HL-60/S4 treated with phorbol 12-myristate 13-acetate at 8.2 ng/mL for 4 days and 3 days (cell line): ENCODE results near the gene TUBB4B.

Experiments
- in situ Hi-C: fragments of 300-500 bp; cut with MboI; formaldehyde crosslinking; loops from 2 replicates; pipeline ENCODE4 v1.15.0; 2022; ENCODE audit warnings: low sequenced_read_pairs

Gene TUBB4B

DNA sequence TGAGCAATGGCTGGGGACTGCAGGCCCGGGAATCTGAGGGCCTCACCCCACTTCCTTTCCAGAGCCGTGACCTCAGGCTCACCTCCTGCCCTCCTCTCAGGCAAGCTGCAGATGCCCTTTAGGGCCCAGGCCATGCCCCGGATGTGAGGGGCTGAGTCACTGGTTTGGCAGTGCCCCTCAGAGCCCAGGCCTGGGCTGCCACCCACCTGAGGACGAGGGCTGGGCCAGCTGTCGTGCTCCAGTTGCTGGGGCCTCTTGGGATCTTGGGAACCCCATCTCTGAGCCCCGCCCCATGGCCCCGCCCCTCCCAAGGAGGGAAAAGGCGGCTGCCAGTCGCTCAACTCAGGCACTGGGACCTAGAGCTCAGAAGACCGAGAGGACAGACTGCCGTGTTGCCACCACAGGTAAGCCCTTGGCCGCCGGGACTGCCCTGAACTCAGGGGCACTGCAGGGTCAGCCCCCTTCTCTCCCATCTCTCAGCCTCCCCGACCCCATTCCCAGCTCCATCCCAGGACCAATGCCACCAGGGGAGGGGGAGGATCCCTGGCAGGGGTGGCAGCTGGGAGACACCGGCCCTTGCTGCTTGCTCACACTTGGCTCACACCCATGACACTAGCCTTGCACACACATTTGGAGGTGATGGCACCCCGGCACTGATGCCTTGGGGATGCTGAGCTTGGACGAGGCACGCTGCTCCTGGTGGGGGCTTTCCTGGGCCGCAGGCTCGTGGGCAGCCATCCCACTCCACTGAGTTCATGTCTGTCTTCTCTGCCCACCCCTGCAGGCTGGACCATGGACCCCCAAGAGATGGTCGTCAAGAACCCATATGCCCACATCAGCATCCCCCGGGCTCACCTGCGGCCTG is 16.0 kb upstream of the TUBB4B start, which contains the start of gene CYSRT1:
Gene CYSRT1, plus strand, starts transcription at position 345 of the 865 bp plus-strand sequence. Its CDS starts 448 bp downstream, at position 793.
- in situ Hi-C loops, result loop anchor here (10.0 kb wide), 1 partner anchor 100 kb away; no protein-coding TSS in a partner anchor

DNA sequence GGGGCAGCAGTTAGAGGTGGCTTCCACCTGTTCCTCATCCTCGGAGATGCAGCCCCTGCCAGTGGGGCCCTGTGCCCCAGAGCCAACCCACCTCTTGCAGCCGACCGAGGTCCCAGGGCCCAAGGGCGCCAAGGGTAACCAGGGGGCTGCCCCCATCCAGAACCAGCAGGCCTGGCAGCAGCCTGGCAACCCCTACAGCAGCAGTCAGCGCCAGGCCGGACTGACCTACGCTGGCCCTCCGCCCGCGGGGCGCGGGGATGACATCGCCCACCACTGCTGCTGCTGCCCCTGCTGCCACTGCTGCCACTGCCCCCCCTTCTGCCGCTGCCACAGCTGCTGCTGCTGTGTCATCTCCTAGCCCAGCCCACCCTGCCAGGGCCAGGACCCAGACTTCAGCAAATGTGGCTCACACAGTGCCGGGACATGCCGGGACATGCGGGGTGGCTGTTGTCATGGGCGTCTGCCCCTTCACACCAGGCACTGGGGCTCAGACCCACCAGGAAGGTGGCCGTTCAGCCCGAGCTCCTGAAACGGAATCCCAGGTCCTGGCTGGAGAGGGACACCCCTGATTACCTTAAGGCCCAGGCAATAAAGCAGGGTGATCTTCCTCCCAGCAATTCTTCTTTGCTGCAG is 15.3 kb upstream of the TUBB4B start:
- in situ Hi-C loops, result loop anchor here (10.0 kb wide), 1 partner anchor 101 kb away; no protein-coding TSS in a partner anchor

DNA sequence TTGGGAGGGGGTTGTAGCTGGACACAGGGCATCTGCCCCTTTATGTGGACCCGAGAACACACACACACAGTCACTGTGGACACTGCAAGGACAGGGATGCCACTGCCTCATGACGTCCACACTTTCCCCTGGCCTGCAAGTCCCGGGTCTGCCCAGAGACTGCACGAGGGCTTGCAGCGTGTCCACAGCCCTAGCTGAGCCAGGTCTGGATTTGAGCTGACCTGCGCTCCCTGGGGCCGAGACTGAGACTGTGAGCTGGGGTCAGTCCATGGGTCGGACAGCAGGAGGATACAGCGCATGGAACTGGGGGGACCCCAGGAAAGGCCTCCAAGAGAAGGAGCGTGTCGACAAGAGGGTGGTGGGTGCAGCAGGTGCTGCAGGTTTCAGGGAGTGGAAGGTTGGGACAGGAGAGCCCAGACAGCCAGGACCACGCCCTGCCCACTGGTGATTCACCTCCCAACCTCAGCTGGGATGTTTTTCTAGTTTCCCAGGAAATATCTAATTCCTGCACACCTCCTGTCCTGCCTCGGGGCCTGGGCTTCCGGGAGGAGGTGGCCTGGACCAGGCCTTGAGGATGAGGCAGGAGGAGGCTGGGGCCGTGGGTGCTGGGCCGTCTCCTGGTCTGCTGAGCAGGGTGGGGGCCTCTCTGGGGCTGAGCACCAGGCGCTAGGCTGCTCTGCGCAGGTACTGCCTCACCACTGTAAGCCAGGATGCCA is 14.6 kb upstream of the TUBB4B start:
- in situ Hi-C loops, result loop anchor here (10.0 kb wide), 1 partner anchor 102 kb away; no protein-coding TSS in a partner anchor

DNA sequence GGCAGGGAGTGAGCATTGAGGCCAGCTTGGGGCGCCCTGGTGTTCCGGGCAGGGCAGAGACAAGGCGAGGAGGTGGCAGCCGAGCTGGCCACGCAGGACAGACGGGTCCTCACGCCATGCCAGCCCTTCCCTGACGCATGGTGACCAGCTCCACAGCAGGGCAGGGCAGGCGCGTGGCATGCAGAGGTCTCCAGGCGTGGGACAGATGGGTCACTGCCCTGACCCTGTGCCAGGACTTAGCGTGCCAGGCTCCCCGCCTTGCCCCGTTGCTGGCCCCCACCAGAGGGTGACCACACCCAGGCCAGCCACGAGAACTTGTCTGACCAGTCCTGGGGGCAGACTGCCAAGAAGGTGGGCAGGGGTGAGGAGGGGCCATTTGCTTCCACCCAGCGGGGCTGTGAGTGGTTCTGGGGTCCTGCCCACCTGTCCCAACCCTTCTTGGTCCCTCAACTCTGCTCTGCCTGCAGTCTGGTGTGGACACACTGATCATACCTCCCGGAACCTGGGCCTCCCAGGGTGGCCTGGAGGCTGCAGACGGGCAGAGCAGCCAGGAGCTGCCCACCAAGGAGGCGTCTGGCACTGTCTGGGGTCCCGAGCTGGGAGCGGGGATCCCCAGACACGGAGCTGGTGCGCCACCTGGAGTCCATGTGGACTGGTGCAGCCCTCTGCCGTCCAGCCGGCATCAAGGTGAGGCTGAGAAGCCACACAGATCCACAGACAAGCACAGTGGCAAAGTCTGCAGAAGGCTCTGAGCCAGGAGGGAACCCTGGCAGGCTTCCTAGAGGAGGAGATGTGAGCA is 13.8 kb upstream of the TUBB4B start, which contains the start of gene RNF224:
Gene RNF224, plus strand, starts transcription at position 449 of the 799 bp plus-strand sequence. CDS start 834 bp downstream, outside the sequence.
- in situ Hi-C loops, result loop anchor here (10.0 kb wide), 1 partner anchor 102 kb away; no protein-coding TSS in a partner anchor

DNA sequence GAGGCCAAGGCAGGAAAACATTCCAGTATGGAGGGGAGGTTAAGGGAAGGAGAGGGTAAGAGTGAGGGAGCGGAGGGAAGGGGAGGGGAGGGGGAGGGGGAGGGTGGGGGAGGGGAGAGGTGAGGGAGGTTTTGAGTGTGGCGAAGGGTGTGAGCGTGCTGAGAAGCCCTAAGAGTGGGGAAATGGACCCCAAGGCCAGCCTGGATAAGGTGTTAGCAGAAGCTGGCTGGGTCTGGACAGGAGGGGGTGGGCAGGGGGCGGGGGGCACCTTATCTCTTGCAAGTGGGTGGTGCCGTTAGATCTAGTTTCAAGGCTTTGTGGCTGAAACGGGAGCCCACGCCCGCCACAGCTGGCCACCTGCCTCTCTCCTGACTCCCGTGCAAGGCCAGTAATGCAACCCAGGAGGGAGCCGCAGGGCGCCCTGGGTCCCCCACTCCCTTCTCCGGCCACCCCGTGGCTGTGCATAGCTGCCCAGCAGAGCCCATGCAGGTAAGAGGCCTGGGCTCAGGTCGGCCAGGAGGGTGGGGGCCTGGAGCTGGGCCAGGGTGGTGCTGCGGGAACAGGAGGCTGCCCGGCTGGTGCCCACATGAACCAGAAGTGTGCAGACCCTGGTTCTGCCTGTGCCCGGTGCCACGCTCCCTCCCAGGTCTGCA is 13.1 kb upstream of the TUBB4B start:
- in situ Hi-C loops, result loop anchor here (10.0 kb wide), 1 partner anchor 103 kb away; no protein-coding TSS in a partner anchor

DNA sequence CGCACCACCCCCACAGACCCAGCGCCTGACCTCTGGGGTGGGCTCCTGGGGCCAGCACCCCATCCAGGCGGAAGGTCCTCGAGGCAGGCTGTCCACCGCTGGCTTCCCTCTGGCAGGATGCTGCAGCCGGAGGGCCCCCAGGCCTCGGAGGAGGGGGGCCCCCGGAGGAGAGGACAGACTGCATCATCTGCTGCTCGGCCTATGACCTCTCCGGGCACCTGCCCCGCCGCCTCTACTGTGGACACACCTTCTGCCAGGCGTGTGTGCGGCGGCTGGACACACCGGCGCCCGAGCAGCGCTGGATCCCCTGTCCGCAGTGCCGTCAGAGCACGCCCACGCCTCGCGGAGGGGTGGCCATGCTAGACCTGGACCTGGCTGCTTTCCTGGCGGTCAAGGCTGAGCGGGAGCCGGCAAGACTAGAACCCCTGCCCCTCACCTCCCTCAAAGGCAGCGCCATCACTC is 12.6 kb upstream of the TUBB4B start:
- in situ Hi-C loops, result loop anchor here (10.0 kb wide), 1 partner anchor 104 kb away; no protein-coding TSS in a partner anchor

DNA sequence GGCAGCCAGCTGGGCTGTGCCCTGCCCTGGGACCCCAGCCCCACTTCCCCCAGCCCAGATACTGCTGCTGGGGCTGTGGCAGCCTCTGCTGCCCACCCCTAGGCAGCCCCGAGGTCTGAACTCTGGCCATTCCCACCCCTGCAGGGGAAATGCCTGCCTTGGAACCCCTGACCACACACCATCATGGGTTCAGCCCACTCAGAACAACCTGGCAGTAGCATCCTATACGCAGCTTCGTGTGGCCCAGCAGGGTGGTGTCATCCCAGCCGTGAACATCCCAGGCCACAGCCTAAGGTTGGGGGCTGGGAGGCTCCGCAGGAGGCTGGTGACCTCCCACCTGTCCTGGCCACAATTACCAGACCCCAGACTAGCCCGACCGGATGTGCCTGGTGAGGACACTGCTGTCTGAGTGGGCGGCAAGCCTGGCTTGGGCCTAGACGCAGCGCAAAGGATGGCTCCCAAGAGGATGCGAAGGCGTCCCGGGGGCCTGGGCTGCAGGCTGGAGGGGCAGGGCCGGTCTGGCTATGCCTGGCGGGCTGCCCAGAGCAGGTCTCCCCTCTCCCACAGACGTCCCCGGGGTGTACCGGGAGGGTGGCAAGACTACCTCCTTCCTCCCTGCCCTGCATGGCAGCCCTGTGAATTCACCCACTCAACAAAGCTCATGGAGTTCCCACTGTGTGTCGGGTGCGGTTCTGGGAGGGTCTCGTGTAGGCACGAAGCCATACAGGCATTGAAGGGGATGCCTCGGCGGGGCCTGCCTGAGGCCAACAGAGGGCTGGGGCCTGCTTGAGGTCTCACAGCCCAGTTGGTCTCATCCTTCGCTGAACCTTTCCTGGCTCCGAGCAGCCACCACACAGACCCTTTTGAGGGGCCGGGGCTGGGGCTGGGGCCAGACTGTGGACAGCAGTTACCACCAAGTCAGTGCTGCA is 11.9 kb upstream of the TUBB4B start:
- in situ Hi-C loops, result loop anchor here (10.0 kb wide), 1 partner anchor 104 kb away; no protein-coding TSS in a partner anchor

DNA sequence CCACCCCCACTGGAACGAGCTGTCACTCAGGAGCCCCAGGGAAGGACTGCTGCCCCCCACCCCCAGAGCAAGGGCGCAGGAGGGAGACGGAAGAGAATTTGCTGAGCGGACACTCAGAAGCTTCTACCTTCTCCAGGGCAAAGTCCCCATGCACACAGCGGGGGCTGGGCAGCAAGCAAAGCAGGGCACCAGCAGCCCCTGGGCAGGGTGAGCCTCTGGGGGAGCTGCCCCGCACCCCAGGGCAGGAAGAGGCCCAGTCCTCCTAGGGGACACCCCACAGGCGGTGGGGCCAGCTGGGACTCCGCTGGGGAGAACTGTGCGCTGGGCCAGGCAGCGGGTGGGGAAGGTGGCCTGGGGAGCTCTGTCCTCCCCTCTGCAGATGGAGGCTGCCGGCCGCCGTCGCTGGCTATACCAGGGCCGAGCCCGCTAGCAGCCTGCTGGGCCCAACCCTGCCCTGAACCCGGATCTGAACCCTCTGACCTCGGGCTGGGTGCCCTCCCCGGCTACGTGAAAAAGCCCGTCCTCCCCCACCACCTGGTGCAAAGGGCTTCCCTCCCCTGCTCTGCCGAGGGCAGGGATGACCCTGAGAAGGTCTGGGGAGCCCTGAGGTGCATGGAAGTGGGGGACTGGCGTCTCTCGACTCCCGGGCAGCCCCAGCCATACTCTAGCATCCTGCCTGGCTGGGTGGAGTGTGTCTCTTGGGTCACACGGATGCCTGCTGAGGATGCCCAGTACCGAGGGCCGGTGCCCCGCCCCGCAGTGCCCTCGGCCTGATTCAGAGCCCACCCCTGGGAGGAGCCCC is 11.0 kb upstream of the TUBB4B start:
- in situ Hi-C loops, result loop anchor here (10.0 kb wide), 1 partner anchor 105 kb away; no protein-coding TSS in a partner anchor

DNA sequence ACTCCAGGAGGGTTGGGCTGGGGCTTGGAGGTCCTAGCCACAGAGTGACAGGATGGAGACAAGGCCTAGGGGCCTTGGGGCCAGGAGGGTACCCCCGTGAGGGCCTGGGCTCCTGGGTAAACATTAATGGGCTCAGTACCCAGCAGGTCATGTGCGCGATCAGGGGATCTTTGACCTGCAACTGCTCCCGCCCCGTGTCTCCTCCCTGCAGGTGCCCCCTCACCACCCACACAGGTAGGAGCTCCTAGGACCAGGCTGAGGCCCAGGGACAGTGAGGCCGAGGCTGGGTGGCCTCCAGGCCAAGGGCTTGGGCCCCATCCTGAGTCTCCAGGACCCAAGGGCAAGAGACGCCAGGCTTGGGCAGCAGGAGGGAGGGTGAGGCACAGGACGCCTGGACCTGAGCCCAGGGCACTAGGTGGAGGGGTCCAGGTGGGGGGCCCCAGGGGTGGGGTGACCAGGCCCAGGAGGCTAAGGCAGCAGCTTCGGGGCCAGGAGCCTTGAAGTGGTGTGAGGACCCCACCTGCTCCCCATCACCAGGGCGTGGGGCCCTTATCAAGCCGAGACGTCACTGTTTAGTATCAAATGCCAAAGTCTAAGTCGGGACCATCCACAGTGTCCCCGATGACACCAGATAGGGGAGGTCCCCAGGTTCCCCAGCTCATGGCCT is 10.2 kb upstream of the TUBB4B start, which contains the start of gene SLC34A3:
Gene SLC34A3, plus strand, starts transcription at position 197 of the 667 bp plus-strand sequence. CDS start 802 bp downstream, outside the sequence.
- in situ Hi-C loops, result no loop called here

DNA sequence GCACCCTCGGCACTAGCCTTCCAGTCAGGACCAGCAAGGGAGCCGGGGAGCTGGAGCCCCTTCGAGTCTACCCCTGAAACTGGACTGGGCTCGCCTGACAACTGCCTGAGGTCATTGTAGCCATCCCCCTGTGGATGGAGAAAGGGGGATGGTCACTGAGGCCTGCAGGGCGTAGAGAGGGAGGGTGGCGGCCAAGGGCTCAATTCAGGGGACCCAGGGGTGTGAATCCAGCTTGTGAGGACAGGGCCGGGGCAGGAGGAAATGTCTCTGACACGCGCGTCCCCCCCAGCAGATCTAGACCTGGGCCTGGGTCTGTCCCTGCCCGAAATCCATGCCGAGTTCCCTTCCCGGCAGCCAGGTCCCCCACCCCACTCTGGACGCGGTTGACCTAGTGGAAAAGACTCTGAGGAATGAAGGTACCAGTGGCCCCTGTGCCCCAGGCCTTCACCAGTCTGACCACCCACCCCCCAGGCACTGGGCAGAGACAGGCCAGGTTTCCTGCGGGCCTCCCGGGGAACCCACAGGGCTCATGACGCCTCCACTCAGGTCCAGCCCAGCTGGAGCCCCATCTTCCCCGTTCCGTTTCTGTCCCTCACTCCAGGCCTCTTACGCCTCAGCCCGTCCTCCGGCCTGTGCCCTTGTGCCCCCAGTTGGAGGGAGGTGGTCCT is 9.6 kb upstream of the TUBB4B start:
- in situ Hi-C loops, result no loop called here

DNA sequence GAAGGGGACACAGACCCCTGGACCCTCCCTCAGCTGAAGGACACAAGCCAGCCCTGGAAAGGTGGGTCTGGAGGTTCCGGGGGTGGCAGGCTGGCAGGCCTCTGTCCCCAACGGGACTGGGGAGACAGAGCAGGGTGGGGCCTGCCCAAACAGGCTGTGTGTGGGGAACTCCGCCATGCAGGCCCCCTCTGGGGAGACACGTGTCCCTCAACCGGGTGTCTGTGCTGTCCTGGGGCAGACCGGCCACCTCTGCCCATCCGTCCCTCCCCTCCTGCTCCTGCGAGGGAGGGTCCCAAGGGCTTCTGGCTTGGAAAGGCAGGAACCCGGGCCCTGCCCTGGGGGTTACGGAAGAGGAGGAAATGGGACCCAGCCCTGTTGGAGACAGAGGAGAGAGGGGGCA is 9.0 kb upstream of the TUBB4B start:
- in situ Hi-C loops, result no loop called here

DNA sequence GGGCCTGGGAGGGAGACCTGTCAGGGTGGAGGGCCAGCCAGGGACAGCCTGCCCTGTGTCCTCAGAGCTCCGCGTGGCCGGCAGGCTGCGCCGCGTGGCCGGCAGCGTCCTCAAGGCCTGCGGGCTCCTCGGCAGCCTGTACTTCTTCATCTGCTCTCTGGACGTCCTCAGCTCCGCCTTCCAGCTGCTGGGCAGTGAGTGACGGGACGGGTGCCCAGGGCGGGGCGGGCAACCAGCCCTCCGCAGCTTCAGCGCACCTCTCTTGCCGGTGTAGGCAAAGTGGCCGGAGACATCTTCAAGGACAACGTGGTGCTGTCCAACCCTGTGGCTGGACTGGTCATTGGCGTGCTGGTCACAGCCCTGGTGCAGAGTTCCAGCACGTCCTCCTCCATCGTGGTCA is 8.6 kb upstream of the TUBB4B start:
- in situ Hi-C loops, result no loop called here

DNA sequence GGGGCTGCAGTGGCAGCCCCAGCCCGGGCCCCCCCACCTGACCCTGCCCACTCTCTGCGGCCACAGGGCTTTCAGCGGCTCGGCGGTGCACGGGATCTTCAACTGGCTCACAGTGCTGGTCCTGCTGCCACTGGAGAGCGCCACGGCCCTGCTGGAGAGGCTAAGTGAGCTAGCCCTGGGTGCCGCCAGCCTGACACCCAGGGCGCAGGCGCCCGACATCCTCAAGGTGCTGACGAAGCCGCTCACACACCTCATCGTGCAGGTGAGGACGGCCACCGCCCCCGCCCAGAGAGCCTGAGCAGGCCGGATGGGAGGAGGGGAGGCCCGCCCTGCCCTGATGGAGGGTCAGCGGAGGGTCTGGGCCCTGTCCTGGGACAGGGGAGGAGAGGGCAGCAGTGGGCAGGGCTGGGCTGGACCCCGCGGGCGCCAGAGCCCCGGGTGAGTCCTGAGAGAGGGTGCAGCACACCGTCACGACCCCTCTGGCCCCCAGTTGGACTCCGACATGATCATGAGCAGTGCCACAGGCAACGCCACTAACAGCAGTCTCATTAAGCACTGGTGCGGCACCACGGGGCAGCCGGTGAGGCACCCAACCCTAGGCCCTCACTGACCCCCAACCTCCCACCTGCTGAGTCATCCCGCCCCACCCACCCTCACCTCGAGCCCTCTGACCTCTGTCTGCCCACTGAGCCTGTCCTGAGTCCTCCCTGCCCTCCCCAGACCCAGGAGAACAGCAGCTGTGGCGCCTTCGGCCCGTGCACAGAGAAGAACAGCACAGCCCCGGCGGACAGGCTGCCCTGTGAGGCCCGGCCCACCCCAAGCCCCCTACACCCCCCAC is 7.7 kb upstream of the TUBB4B start:
- in situ Hi-C loops, result no loop called here

DNA sequence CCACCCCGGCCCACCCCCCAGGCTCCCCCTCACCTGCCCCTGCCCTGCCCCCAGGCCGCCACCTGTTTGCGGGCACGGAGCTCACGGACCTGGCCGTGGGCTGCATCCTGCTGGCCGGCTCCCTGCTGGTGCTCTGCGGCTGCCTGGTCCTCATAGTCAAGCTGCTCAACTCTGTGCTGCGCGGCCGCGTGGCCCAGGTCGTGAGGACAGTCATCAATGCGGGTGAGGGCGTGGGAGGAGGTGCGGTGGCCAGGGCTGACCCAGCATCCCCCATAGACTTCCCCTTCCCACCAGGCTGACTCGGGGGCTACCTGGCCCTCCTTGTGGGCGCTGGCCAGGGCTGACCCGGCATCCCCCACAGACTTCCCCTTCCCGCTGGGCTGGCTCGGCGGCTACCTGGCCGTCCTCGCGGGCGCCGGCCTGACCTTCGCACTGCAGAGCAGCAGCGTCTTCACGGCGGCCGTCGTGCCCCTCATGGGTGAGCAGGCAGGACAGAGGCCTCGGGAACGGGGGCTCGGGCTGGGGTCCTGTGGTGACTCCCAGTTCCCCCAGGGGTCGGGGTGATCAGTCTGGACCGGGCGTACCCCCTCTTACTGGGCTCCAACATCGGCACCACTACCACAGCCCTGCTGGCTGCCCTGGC is 6.9 kb upstream of the TUBB4B start:
- in situ Hi-C loops, result no loop called here
